Smooth muscle cell (in vitro differentiated cells): ENCODE measurements around the gene ABCC2. TPM values are rescaled to one million over a fixed set of nuclear protein-coding genes. Genes with fewer than 3 reads are reported as not detected.
"Not testable (repeated sequence)": the region's sequence is repeated elsewhere in the genome, so short reads cannot be mapped to it uniquely, and the experiment has no call there.

ENCODE experiments used
- DNase-seq: peaks from one replicate; lab custom pipeline; 2025; ENCODE audit not compliant: unreplicated experiment; lab: John Stamatoyannopoulos, UW
- H2AFZ ChIP-seq: fragments of 200-600 bp; sonication (generic); 2 replicates; pipeline ENCODE4 v1.6.0; 2016; ENCODE audit warnings: antibody characterized with exemption, low read depth, mild to moderate bottlenecking
- H3F3A ChIP-seq: fragments of 200-600 bp; sonication (generic); 2 replicates; pipeline ENCODE4 v1.6.0; 2017; ENCODE audit warnings: antibody characterized with exemption, low read depth
- H3K27ac ChIP-seq: fragments of 200-600 bp; sonication (generic); 2 replicates; pipeline ENCODE4 v1.5.1; 2016; ENCODE audit warnings: low read depth, mild to moderate bottlenecking
- H3K27me3 ChIP-seq: fragments of 200-600 bp; sonication (generic); 2 replicates; pipeline ENCODE4 v1.6.1; 2016; ENCODE audit warnings: low read depth, mild to moderate bottlenecking
- H3K36me3 ChIP-seq: fragments of 200-600 bp; sonication (generic); 2 replicates; pipeline ENCODE4 v1.5.1; 2016; ENCODE audit warnings: low read depth
- H3K4me1 ChIP-seq: fragments of 200-600 bp; sonication (generic); 2 replicates; pipeline ENCODE4 v1.5.1; 2016; ENCODE audit warnings: low read depth
- H3K4me2 ChIP-seq: fragments of 200-600 bp; sonication (generic); 2 replicates; pipeline ENCODE4 v1.6.0; 2016; ENCODE audit warnings: mild to moderate bottlenecking
- H3K4me3 ChIP-seq: fragments of 200-600 bp; sonication (generic); 2 replicates; pipeline ENCODE4 v1.5.1; 2016; ENCODE audit warnings: mild to moderate bottlenecking
- H3K79me2 ChIP-seq: fragments of 200-600 bp; sonication (generic); 2 replicates; pipeline ENCODE4 v1.6.0; 2016; ENCODE audit warnings: low read depth, mild to moderate bottlenecking
- H3K9ac ChIP-seq: fragments of 200-600 bp; sonication (generic); 2 replicates; pipeline ENCODE4 v1.6.0; 2016; ENCODE audit warnings: low read depth
- H3K9me3 ChIP-seq: fragments of 200-600 bp; sonication (generic); replicated peaks from 2 replicates; pipeline ENCODE4 v1.5.1; 2016; ENCODE audit warnings: low read depth
- H4K20me1 ChIP-seq: fragments of 200-600 bp; sonication (generic); 2 replicates; pipeline ENCODE4 v1.6.0; 2016; ENCODE audit warnings: low read depth
- WGBS: methylation state at CpG from one replicate; pipeline ENCODE4 v1.1.7; 2016; ENCODE audit warnings: low lambda C conversion rate; 5-methylcytosine and 5-hydroxymethylcytosine counted together
- polyA plus RNA-seq: library from polyadenylated mRNA; unstranded; fragments of >200 nt; fragmentation: Nextera tagmentation; extraction: Ambion mirVana; gene quantifications from 2 replicates; pipeline ENCODE4 v1.2.1, GENCODE V29; 2016
- total RNA-seq: library from RNA; depleted of rRNA; stranded (reverse); fragments of >200 nt; gene quantifications from 2 replicates; pipeline ENCODE4 v1.2.3, GENCODE V29; 2014
- TF ChIP-seq, protein P1 (sequence below): fragments of 200-600 bp; sonication (generic); IDR thresholded peaks from 2 replicates; pipeline ENCODE4 v1.5.1; 2017; ENCODE audit warnings: borderline replicate concordance, mild to moderate bottlenecking, antibody characterized with exemption; ENCODE audit not compliant: insufficient read depth, poor library complexity, severe bottlenecking

The ABCC2 gene
- total and polyA plus RNA-seq, 2 experiments from 2014 or later, result 0.36 to 3.0 TPM

DNA sequence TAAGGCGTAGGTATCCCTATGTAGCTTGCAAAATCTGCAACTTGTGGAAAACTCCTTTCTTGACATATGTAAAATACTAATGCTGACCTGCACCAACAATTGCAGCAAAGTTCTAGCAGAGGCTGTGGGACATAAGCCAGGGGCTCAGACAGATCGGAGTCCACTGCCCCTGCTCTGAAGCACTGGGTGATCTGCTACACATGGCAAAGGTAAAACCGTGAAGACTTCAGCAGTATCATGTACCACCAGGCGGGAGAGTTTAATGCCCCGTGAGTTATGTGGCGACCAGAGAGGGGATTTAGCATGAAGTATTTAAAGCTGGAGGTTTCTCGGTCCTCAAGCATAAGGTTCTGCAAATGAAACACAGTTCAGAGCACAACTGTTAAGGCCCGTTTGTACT is 76.4 kb downstream of the ABCC2 start:
- Histone ChIP-seq H3K79me2 (no peaks in the 10 kb centered on the region), H3K4me1 (no peaks in the 10 kb centered on the region), H3K4me2 (no peak overlapping the region), H3F3A (no peaks in the 10 kb centered on the region), H2AFZ (no peak overlapping the region), H3K9ac (no peak overlapping the region), H3K27ac (no peak overlapping the region), H3K9me3 (no peaks in the 10 kb centered on the region), H3K27me3 (no peaks in the 10 kb centered on the region), H4K20me1 (no peaks in the 10 kb centered on the region), H3K4me3 (no peak overlapping the region), H3K36me3 (no peaks in the 10 kb centered on the region)
- TF ChIP-seq, protein P1, sequence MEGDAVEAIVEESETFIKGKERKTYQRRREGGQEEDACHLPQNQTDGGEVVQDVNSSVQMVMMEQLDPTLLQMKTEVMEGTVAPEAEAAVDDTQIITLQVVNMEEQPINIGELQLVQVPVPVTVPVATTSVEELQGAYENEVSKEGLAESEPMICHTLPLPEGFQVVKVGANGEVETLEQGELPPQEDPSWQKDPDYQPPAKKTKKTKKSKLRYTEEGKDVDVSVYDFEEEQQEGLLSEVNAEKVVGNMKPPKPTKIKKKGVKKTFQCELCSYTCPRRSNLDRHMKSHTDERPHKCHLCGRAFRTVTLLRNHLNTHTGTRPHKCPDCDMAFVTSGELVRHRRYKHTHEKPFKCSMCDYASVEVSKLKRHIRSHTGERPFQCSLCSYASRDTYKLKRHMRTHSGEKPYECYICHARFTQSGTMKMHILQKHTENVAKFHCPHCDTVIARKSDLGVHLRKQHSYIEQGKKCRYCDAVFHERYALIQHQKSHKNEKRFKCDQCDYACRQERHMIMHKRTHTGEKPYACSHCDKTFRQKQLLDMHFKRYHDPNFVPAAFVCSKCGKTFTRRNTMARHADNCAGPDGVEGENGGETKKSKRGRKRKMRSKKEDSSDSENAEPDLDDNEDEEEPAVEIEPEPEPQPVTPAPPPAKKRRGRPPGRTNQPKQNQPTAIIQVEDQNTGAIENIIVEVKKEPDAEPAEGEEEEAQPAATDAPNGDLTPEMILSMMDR, result no peak
- DNase-seq, result no peak
- 89% methylated on average over 7 of the region's 8 CpGs for WGBS

DNA sequence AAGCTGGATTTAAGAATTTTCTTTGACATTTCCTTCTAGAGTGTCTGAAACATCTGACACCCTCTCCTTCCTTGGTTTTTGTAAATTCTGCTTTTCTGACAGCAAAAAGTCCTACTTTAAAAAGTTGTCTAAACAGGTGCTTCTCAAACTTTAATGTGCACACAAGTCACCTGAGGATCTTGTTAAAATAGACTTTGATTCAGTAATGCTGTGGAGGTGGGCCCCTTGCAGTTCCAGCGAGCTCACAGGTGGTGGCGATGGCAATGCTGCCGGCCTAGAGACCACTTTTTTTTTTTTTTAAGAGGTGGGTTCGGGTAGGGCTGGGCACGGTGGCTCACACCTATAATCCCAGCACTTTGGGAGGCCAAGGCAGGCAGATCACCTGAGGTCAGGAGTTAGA is 77.1 kb downstream of the ABCC2 start:
- Histone ChIP-seq H3K4me3 (no peak overlapping the region), H3K9ac (no peak overlapping the region), H3K27me3 (no peaks in the 10 kb centered on the region), H3K36me3 (no peaks in the 10 kb centered on the region), H3K27ac (no peak overlapping the region), H3K79me2 (no peaks in the 10 kb centered on the region), H3F3A (no peaks in the 10 kb centered on the region), H2AFZ (no peak overlapping the region), H3K4me1 (no peaks in the 10 kb centered on the region), H3K4me2 (no peak overlapping the region), H3K9me3 (no peaks in the 10 kb centered on the region), H4K20me1 (no peaks in the 10 kb centered on the region)
- 36% methylated on average over 5 of the region's 5 CpGs for WGBS
- TF ChIP-seq, protein P1, result peak; percentile 13
- no peak for DNase-seq

DNA sequence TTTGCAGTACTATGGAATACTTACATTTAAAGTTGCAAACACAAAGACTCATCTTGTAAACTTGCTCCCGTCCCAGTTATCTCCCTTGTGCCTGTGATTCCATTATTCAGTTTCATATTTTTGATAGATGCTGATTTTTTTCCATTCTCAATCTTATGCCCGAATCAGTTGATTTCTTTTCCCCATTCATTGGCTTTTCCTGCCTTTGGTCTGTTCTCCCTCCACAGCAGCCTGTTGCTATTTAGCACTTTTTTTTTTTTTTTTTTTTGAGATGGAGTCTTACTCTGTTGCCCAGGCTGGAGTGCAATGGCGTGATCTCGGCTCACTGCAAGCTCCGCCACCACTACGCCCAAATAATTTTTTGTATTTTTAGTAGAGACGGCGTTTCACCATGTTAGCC is 78.0 kb downstream of the ABCC2 start:
- over 99% methylated on average over 8 of the region's 8 CpGs for WGBS
- H3K9me3 ChIP-seq, result no peaks in the 10 kb centered on the region
- no peaks in the 10 kb centered on the region for H4K20me1 ChIP-seq
- TF ChIP-seq, protein P1, result no peak
- H3K9ac ChIP-seq, result no peak overlapping the region
- no peaks in the 10 kb centered on the region for H3K27me3 ChIP-seq
- no peak overlapping the region for H3K4me2 ChIP-seq
- no peaks in the 10 kb centered on the region for H3F3A ChIP-seq
- H3K4me3 ChIP-seq, result no peak overlapping the region
- DNase-seq, result no peak
- H3K79me2 ChIP-seq, result no peaks in the 10 kb centered on the region
- no peak overlapping the region for H2AFZ ChIP-seq
- no peaks in the 10 kb centered on the region for H3K36me3 ChIP-seq
- H3K27ac ChIP-seq, result no peak overlapping the region
- H3K4me1 ChIP-seq, result no peaks in the 10 kb centered on the region

DNA sequence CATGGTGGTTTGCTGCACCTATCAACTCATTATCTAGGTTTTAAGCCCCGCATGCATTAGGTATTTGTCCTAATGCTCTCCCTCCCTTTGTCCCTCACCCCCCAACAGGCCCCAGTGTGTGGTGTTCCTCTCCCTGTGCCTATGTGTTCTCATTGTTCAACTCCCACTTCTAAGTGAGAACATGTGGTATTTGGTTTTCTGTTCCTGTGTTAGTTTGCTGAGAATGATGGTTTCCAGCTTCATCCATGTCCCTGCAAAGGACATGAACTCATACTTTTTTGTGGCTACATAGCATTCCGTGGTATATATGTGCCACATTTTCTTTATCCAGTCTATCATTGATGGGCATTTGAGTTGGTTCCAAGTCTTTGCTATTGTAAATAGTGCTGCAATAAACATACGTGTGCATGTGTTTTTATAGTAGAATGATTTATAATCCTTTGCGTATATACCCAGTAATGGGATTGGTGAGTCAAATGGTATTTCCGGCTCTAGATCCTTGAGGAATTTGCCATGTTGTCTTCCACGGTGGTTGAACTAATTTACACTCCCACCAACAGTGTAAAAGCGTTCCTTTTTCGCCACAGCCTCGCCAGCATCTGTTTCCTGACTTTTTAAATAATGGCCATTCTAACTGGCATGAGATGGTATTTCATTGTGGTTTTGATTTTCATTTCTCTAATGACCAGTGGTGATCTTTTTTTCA is 81.2 kb downstream of the ABCC2 start:
- H3K9ac ChIP-seq, H3K4me3 ChIP-seq, H3K79me2 ChIP-seq, H4K20me1 ChIP-seq, H2AFZ ChIP-seq, H3K9me3 ChIP-seq, H3F3A ChIP-seq, H3K27me3 ChIP-seq, H3K36me3 ChIP-seq, H3K4me2 ChIP-seq, H3K4me1 ChIP-seq, DNase-seq: not testable (repeated sequence)
- WGBS, result 74% methylated on average over 9 of the region's 9 CpGs
- peak overlapping the region; percentile 1 for H3K27ac ChIP-seq

DNA sequence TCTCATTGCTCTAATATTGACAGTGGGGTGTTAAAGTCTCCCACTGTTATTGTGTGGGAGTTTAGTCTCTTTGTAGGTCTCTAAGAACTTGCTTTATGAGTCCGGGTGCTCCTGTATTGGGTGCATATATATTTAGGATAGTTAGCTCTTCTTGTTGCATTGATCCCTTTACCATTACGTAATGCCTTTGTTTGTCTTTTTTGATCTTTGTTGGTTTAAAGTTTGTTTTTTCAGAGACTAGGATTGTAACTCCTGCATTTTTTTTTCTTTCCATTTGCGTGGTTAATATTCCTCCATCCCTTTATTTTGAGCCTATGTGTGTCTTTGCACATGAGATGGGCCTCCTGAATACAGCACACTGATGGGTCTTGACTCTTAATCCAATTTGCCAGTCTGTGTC is 84.8 kb downstream of the ABCC2 start:
- not testable (repeated sequence) for H2AFZ ChIP-seq, H3K9me3 ChIP-seq, H3K9ac ChIP-seq, H3K27me3 ChIP-seq, H3K4me1 ChIP-seq, H3K36me3 ChIP-seq, H3K79me2 ChIP-seq, DNase-seq, H3F3A ChIP-seq, H4K20me1 ChIP-seq, H3K4me2 ChIP-seq, H3K27ac ChIP-seq, H3K4me3 ChIP-seq
- WGBS, result 96% methylated on average over 3 of the region's 3 CpGs
